A549 (cell line): Measurements from ENCODE around the gene ATP13A5.

Experiments used
- EP300 ChIP-seq, 2 experiments: fragments of >200 bp; sonication (Bioruptor Twin); formaldehyde crosslinking; IDR thresholded peaks; 2 replicates in 1 of 2; 3 replicates in 1 of 2; pipeline ENCODE4 v1.6.1; 2016 to 2017
- HOXB5 ChIP-seq: fragments of 250-450 bp; sonication (Bioruptor Pico); IDR thresholded peaks from 2 replicates; pipeline ENCODE4 v1.5.0; 2020; ENCODE audit warnings: mild to moderate bottlenecking, moderate library complexity
- MAZ ChIP-seq: fragments of 150-350 bp; IDR thresholded peaks from 2 replicates; pipeline ENCODE4 v1.6.1; 2014; ENCODE audit warnings: antibody characterized with exemption, low read depth, low read length, borderline replicate concordance
- TF ChIP-seq, protein P1 (sequence below): fragments of >200 bp; sonication (Bioruptor Twin); formaldehyde crosslinking; IDR thresholded peaks from 3 replicates; pipeline ENCODE4 v1.5.1; 2016
- TF ChIP-seq, protein P2 (sequence below): fragments of 200-600 bp; sonication (generic); IDR thresholded peaks from 2 replicates; pipeline ENCODE4 v1.6.1; 2016; ENCODE audit warnings: antibody characterized with exemption, mild to moderate bottlenecking, moderate library complexity

GRCh38 chr3:193253986-193254660 is 124.4 kb downstream of the ATP13A5 start:
- TF ChIP-seq HOXB5 (CRISPR knock-in tag): no peak
- TF ChIP-seq, protein P1, sequence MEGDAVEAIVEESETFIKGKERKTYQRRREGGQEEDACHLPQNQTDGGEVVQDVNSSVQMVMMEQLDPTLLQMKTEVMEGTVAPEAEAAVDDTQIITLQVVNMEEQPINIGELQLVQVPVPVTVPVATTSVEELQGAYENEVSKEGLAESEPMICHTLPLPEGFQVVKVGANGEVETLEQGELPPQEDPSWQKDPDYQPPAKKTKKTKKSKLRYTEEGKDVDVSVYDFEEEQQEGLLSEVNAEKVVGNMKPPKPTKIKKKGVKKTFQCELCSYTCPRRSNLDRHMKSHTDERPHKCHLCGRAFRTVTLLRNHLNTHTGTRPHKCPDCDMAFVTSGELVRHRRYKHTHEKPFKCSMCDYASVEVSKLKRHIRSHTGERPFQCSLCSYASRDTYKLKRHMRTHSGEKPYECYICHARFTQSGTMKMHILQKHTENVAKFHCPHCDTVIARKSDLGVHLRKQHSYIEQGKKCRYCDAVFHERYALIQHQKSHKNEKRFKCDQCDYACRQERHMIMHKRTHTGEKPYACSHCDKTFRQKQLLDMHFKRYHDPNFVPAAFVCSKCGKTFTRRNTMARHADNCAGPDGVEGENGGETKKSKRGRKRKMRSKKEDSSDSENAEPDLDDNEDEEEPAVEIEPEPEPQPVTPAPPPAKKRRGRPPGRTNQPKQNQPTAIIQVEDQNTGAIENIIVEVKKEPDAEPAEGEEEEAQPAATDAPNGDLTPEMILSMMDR: no peak
- TF ChIP-seq EP300 (IDR thresholded peaks at IDR 0.05): no peak
- TF ChIP-seq MAZ: no peak
- TF ChIP-seq, protein P2, sequence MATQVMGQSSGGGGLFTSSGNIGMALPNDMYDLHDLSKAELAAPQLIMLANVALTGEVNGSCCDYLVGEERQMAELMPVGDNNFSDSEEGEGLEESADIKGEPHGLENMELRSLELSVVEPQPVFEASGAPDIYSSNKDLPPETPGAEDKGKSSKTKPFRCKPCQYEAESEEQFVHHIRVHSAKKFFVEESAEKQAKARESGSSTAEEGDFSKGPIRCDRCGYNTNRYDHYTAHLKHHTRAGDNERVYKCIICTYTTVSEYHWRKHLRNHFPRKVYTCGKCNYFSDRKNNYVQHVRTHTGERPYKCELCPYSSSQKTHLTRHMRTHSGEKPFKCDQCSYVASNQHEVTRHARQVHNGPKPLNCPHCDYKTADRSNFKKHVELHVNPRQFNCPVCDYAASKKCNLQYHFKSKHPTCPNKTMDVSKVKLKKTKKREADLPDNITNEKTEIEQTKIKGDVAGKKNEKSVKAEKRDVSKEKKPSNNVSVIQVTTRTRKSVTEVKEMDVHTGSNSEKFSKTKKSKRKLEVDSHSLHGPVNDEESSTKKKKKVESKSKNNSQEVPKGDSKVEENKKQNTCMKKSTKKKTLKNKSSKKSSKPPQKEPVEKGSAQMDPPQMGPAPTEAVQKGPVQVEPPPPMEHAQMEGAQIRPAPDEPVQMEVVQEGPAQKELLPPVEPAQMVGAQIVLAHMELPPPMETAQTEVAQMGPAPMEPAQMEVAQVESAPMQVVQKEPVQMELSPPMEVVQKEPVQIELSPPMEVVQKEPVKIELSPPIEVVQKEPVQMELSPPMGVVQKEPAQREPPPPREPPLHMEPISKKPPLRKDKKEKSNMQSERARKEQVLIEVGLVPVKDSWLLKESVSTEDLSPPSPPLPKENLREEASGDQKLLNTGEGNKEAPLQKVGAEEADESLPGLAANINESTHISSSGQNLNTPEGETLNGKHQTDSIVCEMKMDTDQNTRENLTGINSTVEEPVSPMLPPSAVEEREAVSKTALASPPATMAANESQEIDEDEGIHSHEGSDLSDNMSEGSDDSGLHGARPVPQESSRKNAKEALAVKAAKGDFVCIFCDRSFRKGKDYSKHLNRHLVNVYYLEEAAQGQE: no peak
